PC-3 (cell line): ENCODE results near the gene CHSY1. TPM values are rescaled to one million over a fixed set of nuclear protein-coding genes. Genes with fewer than 3 reads are reported as not detected.
A peak's percentile ranks its signal among the peaks of the same experiment; 100 is the strongest.

Experiments used
- ATAC-seq: fragments of 200-7000 bp; cut with Tn5 transposase; 2 replicates; pipeline ENCODE4 v1.9.1; 2020; ENCODE audit warnings: mild to moderate bottlenecking, moderate library complexity
- BruUV-seq: library from RNA; stranded (reverse); fragments of 400-500 nt; replicated peaks from 2 replicates; lab custom pipeline; 2021; lab: Mats Ljungman, UMichigan
- CTCF ChIA-PET: fragments of 300-600 bp; sonication (Branson Sonifier 250); formaldehyde crosslinking; loops from one replicate; lab custom pipeline; 2022; ENCODE audit warnings: antibody characterized with exemption; lab: Charles Lee
- POLR2A ChIA-PET: fragments of 300-600 bp; sonication (Branson Sonifier 250); formaldehyde crosslinking; loops from one replicate; lab custom pipeline; 2022; ENCODE audit warnings: antibody characterized with exemption; ENCODE audit not compliant: unreplicated experiment; lab: Charles Lee
- DNase-seq: peaks from one replicate; pipeline ENCODE4 v3.0.0-alpha.2; 2015
- H2AFZ ChIP-seq: fragments of 300-600 bp; sonication (generic); 2 replicates; pipeline ENCODE4 v1.6.0; 2016; ENCODE audit warnings: antibody characterized with exemption, low read length
- H3F3A ChIP-seq: fragments of 300-600 bp; sonication (generic); one replicate; pipeline ENCODE4 v1.6.0; 2017; ENCODE audit warnings: antibody characterized with exemption, low read length, control low read depth, mild to moderate bottlenecking; ENCODE audit not compliant: unreplicated experiment
- H3K27ac ChIP-seq: fragments of 300-600 bp; sonication (generic); 2 replicates; pipeline ENCODE4 v1.5.1; 2016; ENCODE audit warnings: mild to moderate bottlenecking, low read length
- H3K27me3 ChIP-seq: fragments of 300-600 bp; sonication (generic); 2 replicates; pipeline ENCODE4 v1.6.1; 2016; ENCODE audit warnings: low read length, mixed read lengths
- H3K36me3 ChIP-seq: fragments of 300-600 bp; sonication (generic); 2 replicates; pipeline ENCODE4 v1.6.1; 2016; ENCODE audit warnings: low read depth, mixed run types, low read length, mixed read lengths
- H3K4me1 ChIP-seq: fragments of 300-600 bp; sonication (generic); 2 replicates; pipeline ENCODE4 v1.5.1; 2016; ENCODE audit warnings: low read length; ENCODE audit not compliant: insufficient read depth
- H3K4me2 ChIP-seq: fragments of 300-600 bp; sonication (generic); 2 replicates; pipeline ENCODE4 v1.6.0; 2016; ENCODE audit warnings: low read length
- H3K4me3 ChIP-seq: fragments of 300-600 bp; sonication (generic); 2 replicates; pipeline ENCODE4 v1.5.1; 2016; ENCODE audit warnings: mild to moderate bottlenecking, low read length, mixed read lengths
- H3K79me2 ChIP-seq: fragments of 300-600 bp; sonication (generic); 2 replicates; pipeline ENCODE4 v1.6.1; 2017; ENCODE audit warnings: low read length, mixed read lengths
- H3K9ac ChIP-seq: fragments of 300-600 bp; sonication (generic); 2 replicates; pipeline ENCODE4 v1.6.0; 2016; ENCODE audit warnings: mild to moderate bottlenecking, low read length
- H3K9me2 ChIP-seq: fragments of 300-600 bp; sonication (generic); replicated peaks from 2 replicates; pipeline ENCODE4 v1.6.1; 2016; ENCODE audit warnings: mixed run types, low read length, mixed read lengths
- H3K9me3 ChIP-seq: fragments of 300-600 bp; sonication (generic); 2 replicates; pipeline ENCODE4 v1.6.1; 2016; ENCODE audit warnings: low read length, mixed read lengths
- H4K20me1 ChIP-seq: fragments of 300-600 bp; sonication (generic); 2 replicates; pipeline ENCODE4 v1.6.1; 2016; ENCODE audit warnings: low read length, mixed read lengths
- EZH2 ChIP-seq: fragments of 300-600 bp; sonication (generic); IDR thresholded peaks from one replicate; pipeline ENCODE4 v1.6.1; 2017; ENCODE audit warnings: antibody characterized with exemption, mild to moderate bottlenecking, low read length; ENCODE audit not compliant: unreplicated experiment
- EZH2phosphoT487 ChIP-seq: fragments of 300-600 bp; sonication (generic); IDR thresholded peaks from 2 replicates; pipeline ENCODE4 v1.6.1; 2018; ENCODE audit warnings: mild to moderate bottlenecking, antibody characterized with exemption, low read length, borderline replicate concordance
- intact Hi-C: fragments of 100-400 bp; cut with micrococcal nuclease; formaldehyde crosslinking; loops from 2 replicates; pipeline ENCODE4 v1.9.0; 2023
- total RNA-seq: library from RNA; depleted of rRNA; stranded (reverse); fragments of >200 nt; gene quantifications from 2 replicates; pipeline ENCODE4 v1.2.3, GENCODE V29; 2014
- TF ChIP-seq, protein P1 (sequence below): fragments of 300-600 bp; sonication (generic); conservative IDR thresholded peaks from 2 replicates; pipeline ENCODE4 v1.5.1; 2017; ENCODE audit warnings: antibody characterized with exemption, low read depth, mild to moderate bottlenecking, low read length

CHSY1 gene
- total RNA-seq, 1 experiment from 2014 or later, result 13.8 TPM

DNA sequence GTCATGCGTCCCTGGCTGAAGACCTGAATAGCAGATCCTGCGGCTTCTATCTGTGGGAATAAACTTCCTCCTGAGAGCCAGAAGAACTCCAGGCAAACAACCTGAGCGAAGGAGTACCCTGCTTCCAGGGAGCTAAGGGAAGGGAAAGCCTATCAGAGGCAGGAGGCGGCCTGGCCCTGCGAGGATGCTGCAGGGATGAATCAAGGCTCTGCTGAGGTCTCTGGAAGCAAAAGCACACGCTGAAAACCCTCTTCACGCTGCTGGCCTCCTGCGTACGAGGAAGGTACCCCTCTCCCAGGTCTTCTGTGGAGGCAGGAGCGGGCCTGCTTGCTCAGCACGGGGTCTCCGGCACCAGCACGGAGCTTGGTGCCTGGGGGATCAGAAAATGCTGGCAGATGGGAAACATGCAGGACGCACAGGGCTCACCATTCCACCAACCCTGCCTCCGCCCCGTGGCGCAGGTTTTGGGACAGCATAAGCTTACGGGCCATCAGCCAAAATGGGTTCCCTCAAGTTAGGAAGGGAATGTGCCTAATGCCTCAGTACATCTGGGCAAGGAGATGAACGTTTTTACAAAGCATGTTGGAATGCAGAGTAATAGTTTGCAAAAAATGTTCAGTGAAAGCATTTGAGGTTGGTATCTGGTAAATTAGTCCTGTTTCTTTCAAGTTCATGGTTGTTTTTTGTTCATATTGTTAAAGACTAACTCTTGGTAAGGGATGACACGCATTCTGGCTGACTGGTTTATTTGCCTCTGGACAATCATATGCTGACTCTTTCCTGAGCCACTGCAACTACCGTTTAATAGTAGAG lies 72.3 kb downstream of the CHSY1 start:
- no TSS peak for BruUV-seq
- Histone ChIP-seq H3K9ac (no peak overlapping the region), H3F3A (no peaks in the 10 kb centered on the region), H3K36me3 (peaks cover 18% of the 10 kb centered on the region), H4K20me1 (no peaks in the 10 kb centered on the region), H3K4me3 (no peak overlapping the region), H3K9me3 (no peaks in the 10 kb centered on the region), H3K4me2 (no peak overlapping the region), H3K9me2 (no peaks in the 10 kb centered on the region), H3K4me1 (no peaks in the 10 kb centered on the region), H3K79me2 (peaks cover 48% of the 10 kb centered on the region), H3K27ac (no peak overlapping the region), H2AFZ (no peak overlapping the region), H3K27me3 (no peaks in the 10 kb centered on the region)
- ChIA-PET POLR2A (no interaction called here), CTCF (no interaction called here)
- intact Hi-C loops, result no loop called here
- DNase-seq (no peak), ATAC-seq (peak; percentile 58)
- no peak for TF ChIP-seq EZH2

DNA sequence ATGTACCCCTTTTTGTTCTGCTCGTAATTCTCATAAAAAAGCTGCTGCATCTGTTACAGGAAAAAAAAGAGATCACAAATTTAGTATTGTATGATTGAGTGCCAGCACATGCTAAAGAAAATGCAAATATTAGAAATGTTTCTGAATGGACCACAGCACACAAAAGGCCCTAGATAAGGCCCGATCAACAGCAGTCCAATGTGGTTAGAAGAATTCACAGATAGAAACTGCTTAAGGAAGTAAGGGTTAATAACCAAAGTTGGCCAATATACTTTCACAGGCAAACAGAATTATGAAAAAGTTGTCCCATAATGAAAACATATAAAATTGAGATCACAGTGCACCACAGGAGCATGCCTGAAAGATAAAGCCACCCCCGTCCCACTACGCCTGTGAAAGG lies 72.9 kb downstream of the CHSY1 start:
- no peaks in the 10 kb centered on the region for H3K9me3 ChIP-seq
- H4K20me1 ChIP-seq, result no peaks in the 10 kb centered on the region
- intact Hi-C loops, result no loop called here
- no peaks in the 10 kb centered on the region for H3K9me2 ChIP-seq
- BruUV-seq, result no TSS peak
- H3F3A ChIP-seq, result no peaks in the 10 kb centered on the region
- H3K79me2 ChIP-seq, result peaks cover 47% of the 10 kb centered on the region
- no peak overlapping the region for H2AFZ ChIP-seq
- no peak overlapping the region for H3K4me2 ChIP-seq
- H3K27ac ChIP-seq, result no peak overlapping the region
- POLR2A ChIA-PET, result no interaction called here
- peaks cover 18% of the 10 kb centered on the region for H3K36me3 ChIP-seq
- ATAC-seq (no peak), DNase-seq (no peak)
- TF ChIP-seq, protein P1, sequence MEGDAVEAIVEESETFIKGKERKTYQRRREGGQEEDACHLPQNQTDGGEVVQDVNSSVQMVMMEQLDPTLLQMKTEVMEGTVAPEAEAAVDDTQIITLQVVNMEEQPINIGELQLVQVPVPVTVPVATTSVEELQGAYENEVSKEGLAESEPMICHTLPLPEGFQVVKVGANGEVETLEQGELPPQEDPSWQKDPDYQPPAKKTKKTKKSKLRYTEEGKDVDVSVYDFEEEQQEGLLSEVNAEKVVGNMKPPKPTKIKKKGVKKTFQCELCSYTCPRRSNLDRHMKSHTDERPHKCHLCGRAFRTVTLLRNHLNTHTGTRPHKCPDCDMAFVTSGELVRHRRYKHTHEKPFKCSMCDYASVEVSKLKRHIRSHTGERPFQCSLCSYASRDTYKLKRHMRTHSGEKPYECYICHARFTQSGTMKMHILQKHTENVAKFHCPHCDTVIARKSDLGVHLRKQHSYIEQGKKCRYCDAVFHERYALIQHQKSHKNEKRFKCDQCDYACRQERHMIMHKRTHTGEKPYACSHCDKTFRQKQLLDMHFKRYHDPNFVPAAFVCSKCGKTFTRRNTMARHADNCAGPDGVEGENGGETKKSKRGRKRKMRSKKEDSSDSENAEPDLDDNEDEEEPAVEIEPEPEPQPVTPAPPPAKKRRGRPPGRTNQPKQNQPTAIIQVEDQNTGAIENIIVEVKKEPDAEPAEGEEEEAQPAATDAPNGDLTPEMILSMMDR, result no peak
- TF ChIP-seq EZH2phosphoT487 (no peak), EZH2 (no peak)
- CTCF ChIA-PET, result no interaction called here
- no peaks in the 10 kb centered on the region for H3K4me1 ChIP-seq
- no peaks in the 10 kb centered on the region for H3K27me3 ChIP-seq
- H3K4me3 ChIP-seq, result no peak overlapping the region
- H3K9ac ChIP-seq, result no peak overlapping the region

DNA sequence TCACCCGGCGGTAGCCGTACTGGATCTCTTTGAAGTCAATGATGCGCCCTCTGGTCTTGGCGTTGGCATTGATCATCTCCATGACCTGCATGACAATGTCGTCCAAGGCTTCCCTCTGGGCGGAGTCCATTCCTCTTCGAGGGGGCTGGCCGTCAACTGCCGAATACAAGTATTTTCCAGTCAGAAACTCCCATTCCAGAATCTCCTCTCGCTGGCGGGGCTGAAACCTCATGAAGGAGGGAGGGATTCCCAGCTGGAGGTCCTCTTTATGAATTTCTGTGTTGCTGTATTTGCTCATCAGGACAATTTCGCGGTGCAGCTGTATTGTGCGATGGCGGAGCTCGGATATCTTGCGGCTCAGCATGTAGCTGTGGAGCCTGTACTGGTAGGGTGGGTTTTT lies 73.4 kb downstream of the CHSY1 start:
- ChIA-PET CTCF (no interaction called here), POLR2A (no interaction called here)
- TF ChIP-seq, protein P1, result no peak
- no peak for TF ChIP-seq EZH2
- no peak for TF ChIP-seq EZH2phosphoT487
- no peak for ATAC-seq
- Histone ChIP-seq H3K27me3 (no peaks in the 10 kb centered on the region), H3F3A (no peaks in the 10 kb centered on the region), H2AFZ (no peak overlapping the region), H3K36me3 (peaks cover 18% of the 10 kb centered on the region), H3K9me2 (no peaks in the 10 kb centered on the region), H3K79me2 (peaks cover 42% of the 10 kb centered on the region), H3K4me3 (no peak overlapping the region), H3K4me1 (no peaks in the 10 kb centered on the region), H3K27ac (no peak overlapping the region), H3K9ac (no peak overlapping the region), H3K4me2 (no peak overlapping the region), H4K20me1 (no peaks in the 10 kb centered on the region), H3K9me3 (no peaks in the 10 kb centered on the region)
- intact Hi-C loops, result no loop called here
- BruUV-seq, result no TSS peak
- no peak for DNase-seq
